Cortex of kidney (tissue), 1 donor: ENCODE measurements around the gene CCDC149.

Experiments used
- DNase-seq: peaks from one replicate; lab custom pipeline; 2025; lab: John Stamatoyannopoulos, UW

Gene CCDC149

DNA sequence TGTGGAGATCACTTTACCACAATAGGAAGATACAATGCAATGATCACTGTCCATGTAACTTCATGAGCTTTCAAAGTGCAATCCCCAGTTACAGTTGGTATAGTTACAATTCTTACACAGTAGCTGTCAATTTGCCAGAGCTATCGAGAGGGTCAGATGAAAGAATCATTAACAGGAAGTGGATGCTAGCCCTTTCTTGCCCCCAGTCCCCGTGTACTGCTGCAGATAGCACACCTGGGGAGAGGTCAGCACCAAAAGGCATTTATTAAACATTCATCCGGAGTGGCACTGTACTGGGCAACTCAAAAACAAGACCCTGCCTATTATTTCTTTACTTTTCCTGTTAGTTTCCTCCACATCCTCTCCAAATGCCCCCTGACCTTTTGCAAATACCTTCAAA, 69.7 kb downstream of the CCDC149 start:
- no peak for DNase-seq

- DNase-seq: no peak
These were observed 70.5 kb downstream of the CCDC149 start for GRCh38 chr4:24842356-24842755.

DNA sequence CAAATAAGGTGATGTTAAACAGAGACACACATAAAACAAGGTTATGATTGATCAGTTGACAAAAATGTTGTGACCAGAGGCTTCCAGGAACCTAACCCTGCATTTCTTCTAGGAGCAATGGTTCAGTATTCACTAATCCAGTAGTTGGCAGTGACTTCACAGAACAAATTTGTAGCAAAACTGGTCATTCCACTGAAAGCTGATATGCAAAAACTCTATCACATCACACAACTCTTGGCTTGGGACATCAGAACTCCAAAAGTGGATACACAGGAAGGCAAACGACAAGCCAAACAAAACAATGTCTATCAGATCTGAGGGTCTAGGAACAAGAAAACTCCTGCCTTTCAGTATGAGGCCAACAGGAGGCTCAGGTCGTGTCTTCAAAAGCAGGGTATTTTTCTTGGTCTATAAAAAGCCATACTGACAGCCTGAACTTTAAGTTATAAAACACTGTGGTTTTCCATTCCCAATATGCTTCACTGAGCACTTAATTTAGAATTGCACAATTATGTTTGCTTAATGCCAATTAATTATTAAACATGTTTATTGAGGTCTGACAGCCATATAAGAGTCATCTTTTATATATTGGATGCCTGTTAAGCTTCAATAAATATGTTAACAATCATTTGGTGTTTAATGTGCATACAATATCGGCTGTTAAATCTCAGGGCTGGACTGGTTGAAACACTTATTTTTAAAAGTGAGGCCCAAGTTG, 71.9 kb downstream of the CCDC149 start:
- no peak for DNase-seq

DNA sequence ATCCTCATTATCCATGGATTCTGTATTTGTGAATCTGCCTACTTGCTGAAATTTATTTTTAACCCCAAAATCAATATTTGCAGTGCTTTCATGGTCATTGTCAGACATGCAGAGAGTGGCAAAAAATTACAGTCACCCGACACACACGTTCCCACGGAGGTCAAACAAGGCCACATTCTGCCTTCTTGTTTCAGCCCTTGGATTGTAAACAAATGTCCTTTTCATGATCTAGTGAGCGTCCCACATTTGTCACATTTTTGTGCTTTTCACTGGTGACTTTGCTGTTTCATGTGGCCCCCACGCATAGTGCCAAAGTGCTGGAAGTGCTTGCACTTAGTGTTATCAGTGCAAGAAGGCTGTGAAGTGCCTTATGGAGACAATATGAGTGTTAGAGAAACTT, 72.5 kb downstream of the CCDC149 start:
- no peak for DNase-seq

DNA sequence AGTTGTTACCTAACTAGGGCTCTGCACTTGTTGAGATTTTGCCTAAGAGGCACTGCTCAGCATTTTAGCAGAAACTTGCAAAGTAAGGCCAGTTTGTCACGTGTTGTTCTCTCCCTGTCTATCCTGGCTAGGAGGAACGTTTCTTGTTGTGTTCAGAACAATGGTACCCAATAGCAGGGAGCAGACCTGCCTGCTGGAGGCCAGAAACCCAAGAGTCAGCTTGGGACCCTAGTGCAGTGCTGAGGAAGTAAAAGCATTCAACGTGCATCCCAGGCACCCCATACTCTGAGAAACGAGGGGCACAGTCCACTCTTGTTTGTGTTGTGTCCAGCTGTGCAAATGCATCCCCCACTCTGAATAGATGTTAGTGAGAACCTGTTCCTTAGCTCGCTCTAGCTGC, 75.1 kb downstream of the CCDC149 start:
- DNase-seq: no peak

GRCh38 chr4:24837336-24837735, 75.5 kb downstream of the CCDC149 start:
- DNase-seq: no peak

GRCh38 chr4:24836661-24837242, 76.1 kb downstream of the CCDC149 start:
- DNase-seq: no peak

GRCh38 chr4:24835696-24836095, 77.1 kb downstream of the CCDC149 start:
- DNase-seq: no peak

DNA sequence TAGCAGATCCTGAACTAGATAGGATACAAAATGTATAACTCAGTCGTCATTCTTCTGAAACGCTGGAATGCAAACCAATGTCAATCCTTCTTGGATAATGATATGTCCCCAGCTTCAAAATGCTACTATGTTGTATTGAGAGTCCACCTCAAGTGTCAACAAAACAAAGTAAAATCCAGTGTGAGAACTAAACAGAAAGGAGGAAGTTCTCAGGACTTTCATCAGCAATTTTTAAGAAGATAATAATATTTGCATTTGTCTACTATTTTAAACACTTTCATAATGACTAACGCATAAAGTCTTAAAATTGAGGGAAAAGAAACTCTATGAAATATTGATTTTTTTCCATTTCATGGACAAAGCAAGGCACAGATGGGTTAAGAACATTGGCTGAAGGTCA, 81.2 kb downstream of the CCDC149 start:
- DNase-seq: no peak

DNA sequence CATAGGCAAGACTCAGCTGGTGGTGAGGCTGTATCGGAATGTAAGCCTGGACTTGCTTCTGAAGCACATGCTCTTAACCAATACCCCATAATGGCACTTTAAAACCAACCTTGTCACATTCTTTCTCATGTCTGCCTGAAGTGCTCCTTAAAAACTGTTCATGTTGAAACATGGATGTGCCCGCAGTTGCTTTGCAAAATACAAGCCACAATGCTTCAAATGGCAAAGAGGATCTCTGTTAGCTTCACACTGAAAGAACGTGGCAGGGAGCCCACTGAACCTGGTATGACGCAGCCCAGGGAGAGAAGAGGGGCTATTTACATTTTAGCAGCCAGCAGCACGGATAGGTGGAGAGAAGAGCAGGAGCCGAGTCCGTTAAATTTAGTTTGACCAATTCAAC, 88.1 kb downstream of the CCDC149 start:
- DNase-seq: no peak

DNA sequence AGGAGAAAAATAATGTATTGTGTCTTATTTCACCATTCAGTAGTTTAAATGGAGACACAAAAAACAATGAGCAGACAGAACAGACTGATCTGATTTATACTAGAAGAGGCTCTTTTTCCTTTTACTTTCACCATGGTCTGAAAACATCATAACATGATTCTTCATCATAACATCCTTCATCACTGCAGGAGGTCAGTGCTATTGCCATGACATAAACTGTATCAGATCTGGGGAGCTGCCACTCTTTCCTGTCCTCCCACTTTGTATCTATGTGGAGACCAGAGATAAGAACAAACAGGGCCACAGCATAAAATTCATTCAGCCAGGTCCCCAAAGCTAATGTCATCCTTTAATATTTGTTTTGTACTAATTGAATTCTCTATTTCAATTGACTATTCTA, 92.3 kb downstream of the CCDC149 start:
- no peak for DNase-seq

GRCh38 chr4:24816797-24817196, 96.0 kb downstream of the CCDC149 start:
- peak; percentile 5 for DNase-seq

DNA sequence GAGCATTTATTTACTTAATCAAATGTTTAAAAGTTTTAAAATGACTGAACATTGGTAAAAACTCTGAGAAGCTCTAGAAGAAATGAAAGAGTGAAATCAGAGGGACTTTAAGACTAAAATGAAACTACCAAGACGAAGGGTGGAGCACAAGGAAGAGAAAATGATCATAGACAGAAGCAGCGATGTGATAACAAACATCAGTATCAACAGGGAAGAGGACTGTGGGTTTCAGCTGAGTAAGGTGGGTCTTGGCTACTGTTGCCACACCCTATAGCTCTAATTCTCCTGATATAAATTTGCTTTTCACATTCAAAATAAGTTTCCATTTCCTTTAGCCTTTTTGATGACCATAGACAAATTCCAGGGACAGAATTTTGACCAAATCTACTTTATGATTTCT, 99.1 kb downstream of the CCDC149 start:
- DNase-seq: no peak

GRCh38 chr4:24810871-24811631, 101.8 kb downstream of the CCDC149 start:
- DNase-seq: no peak

DNA sequence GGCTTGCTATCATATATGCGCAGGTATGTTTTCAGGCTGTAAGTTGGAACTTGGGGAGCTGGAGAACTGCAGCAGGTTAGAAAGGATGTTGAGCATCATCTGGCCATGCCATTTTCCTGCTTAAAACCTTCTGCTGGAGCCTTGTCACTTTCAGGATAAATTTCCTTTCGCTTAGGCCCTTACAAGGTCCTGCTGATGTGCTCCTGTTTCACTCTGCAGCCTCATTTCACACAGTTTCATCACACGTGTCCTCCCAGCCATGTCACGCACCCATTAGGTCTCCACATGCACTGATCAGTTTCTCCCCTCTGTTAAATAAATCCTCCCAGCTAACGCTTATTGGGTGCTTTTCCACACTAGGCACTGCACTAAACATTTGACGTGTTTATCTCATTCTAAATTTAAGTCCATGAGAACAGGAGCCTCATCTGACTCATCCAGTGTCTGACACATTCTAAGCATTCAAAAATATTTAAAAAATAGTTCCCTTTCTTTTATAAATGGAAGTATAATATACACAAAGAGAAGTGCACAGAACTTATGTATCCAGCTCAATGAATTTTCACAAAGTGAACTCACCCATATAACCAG, 102.9 kb downstream of the CCDC149 start:
- no peak for DNase-seq

GRCh38 chr4:24809376-24809775, 103.5 kb downstream of the CCDC149 start:
- no peak for DNase-seq

GRCh38 chr4:24808955-24809354, 103.9 kb downstream of the CCDC149 start:
- no peak for DNase-seq

DNA sequence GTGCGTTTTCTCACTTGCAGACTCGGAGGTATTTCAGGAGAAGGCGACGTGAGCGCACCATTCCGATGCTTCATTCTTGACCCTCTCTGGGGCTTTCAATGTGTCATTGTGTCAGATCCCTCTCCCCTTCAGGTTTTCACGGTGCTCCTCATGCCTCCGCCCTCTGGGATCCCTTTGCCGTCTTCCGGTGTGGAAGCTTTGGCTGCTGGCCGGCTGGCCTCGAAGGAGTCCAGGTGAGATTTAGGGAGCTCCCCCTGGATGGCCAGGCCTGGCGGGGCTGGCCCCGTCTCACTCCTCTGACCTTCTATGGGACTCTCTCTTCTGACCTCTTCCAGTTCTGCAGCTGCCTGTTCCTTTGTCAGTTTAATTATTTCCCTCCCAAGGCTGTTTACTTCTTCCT, 104.6 kb downstream of the CCDC149 start:
- DNase-seq: no peak

DNA sequence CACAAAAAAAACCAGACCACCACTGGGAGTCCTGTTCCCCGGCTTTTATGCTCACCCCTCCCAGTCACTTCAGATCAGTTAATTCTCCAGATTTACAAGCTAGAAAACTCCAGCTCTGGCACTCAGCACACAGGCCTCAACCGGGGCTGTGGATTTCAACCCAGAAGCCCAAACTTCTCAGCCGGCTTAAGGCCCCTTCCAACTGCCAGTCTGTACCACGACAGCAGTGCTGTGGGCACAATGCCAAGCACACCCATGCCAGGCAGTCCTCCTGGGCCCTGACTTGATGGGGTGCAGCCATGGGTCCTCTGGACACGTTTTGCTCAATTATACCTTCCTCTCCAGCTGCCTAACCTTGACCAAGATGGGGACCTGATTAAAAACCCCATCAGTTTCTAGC, 105.2 kb downstream of the CCDC149 start:
- DNase-seq: no peak

GRCh38 chr4:24806206-24806990, 106.4 kb downstream of the CCDC149 start:
- no peak for DNase-seq

DNA sequence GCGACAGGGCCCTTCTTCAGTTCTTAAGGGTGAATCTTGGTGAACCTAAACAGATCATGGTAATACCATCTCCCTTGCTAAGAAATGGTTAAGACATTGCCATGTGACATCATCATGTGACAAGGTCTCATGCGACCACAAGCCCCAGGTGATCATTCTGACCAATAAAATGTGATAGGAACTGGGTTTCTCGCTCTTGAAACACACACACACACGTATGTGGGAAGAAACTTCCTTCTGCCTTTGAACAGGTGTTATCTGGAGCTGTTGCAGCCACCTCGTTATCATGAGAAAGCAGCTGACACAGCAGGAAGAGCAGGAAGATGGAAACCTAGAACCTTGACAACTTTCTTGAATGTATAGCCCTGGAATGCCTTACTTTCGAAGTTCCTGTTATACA, 107.3 kb downstream of the CCDC149 start:
- no peak for DNase-seq

DNA sequence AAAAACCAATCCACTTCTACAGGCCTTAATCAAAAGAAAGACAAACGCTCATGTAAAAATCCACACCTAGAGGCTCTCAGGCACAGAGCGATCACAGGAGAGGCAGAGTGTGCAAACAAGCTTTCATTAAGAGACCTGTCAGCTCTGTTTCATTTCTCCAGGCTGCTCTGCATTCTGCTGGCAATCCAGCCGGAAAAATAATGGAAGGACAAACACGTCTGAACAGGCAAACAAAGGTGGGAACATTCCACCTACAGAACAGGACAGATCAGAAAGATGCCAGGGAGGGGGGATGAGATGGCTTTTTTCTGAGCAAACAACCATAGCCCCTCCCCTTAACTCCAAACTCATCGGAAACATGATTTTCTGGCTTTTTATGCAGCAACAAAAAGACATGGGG, 107.8 kb downstream of the CCDC149 start:
- no peak for DNase-seq
